ENCODE data around the gene CLTB. TPM values are rescaled to one million over a fixed set of nuclear protein-coding genes. Genes with fewer than 3 reads are reported as not detected.

CLTB gene
- total and polyA plus RNA-seq, 10 of the 15 experiments (the other 5 are each of a cell fraction or from before 2014, with no cell fraction given) = 1.6 to 52.8 (median 36.9) TPM

- Histone ChIP-seq H3K4me1 (ENCODE audit: control insufficient read depth, insufficient read depth, low read length) (peaks cover 19% of the 10 kb centered on the region), H2AFZ (ENCODE audit: control insufficient read depth, low read depth, low read length) (no peak overlapping the region), H3K27ac (ENCODE audit: control insufficient read depth, insufficient read depth) (no peak overlapping the region), H3K79me2 (ENCODE audit: control insufficient read depth, insufficient read depth, low read length) (peaks cover 5% of the 10 kb centered on the region), H4K20me1 (ENCODE audit: control insufficient read depth, insufficient read depth) (no peaks in the 10 kb centered on the region), H3K9ac (ENCODE audit: control insufficient read depth, insufficient read depth, low read length) (no peak overlapping the region), H3K36me3 (ENCODE audit: control insufficient read depth in 2 of 2, insufficient read depth in 2 of 2, low read length in 1 of 2) (no peaks in the 10 kb centered on the region; a peak in 1 of 4 replicates), H3K4me3 (no peak overlapping the region), H3K27me3 (replicated peaks in 1 of 2; ENCODE audit: control insufficient read depth in 2 of 2, insufficient read depth in 2 of 2, low read length in 1 of 2) (no peaks in the 10 kb centered on the region), H3K4me2 (ENCODE audit: control insufficient read depth, insufficient read depth) (no peak overlapping the region), H3K9me3 (replicated peaks; ENCODE audit: control insufficient read depth, insufficient read depth, low read length) (no peaks in the 10 kb centered on the region)
- WGBS (ENCODE audit: insufficient coverage, insufficient replicate concordance, low lambda C conversion rate, missing lambda C conversion rate) = 90% methylated on average over 10 of the region's 10 CpGs
- ATAC-seq (no peak), DNase-seq (ENCODE audit: low read depth, low spot score) (no peak), FAIRE-seq (no peak)
- ChIA-PET POLR2A (interaction anchor here (0.6 to 0.7 kb wide), 2 partner anchors 22 to 23 kb away, joined by 3 read pairs; no protein-coding TSS in a partner anchor), RAD21 (ENCODE audit: unreplicated experiment) (no interaction called here), CTCF (no interaction called here), SMC1A (ENCODE audit: uncharacterized antibody, unreplicated experiment) (no interaction called here)
- TF ChIP-seq PAX5 (IDR thresholded peaks at IDR 0.05; ENCODE audit: borderline replicate concordance, low read depth, low read length) = no peak
- TF ChIP-seq NR2F1 (conservative IDR thresholded peaks at IDR 0.05) = no peak
- TF ChIP-seq RAD21 (IDR thresholded peaks at IDR 0.05; ENCODE audit: insufficient read depth, low read depth, low read length) = no peak
- no peak for TF ChIP-seq YBX1 (IDR thresholded peaks at IDR 0.05)
- no peak for TF ChIP-seq MEF2B (IDR thresholded peaks at IDR 0.05; ENCODE audit: partially characterized antibody, poor library complexity, severe bottlenecking)
- TF ChIP-seq NRF1 (conservative IDR thresholded peaks at IDR 0.05; ENCODE audit: low read depth, low read length) = no peak
- no peak for TF ChIP-seq YY1 (IDR thresholded peaks at IDR 0.05; ENCODE audit: low read depth, low read length)
- intact Hi-C loops (cut with micrococcal nuclease; ENCODE audit: unreplicated experiment) = loop anchor here (10.0 kb wide), 2 partner anchors 232 to 678 kb away; partner anchors contain the start of gene TSPAN17
- in situ Hi-C loops (cut with MboI) = no loop called here
- BruUV-seq (replicated peaks) = no TSS peak
Measured at GRCh38 chr5:176412517-176413254, 3.7 kb downstream of the CLTB start.

All from GM12878 (cell line).